ENCODE results near the gene PPFIA3.

GRCh38 chr19:49140951-49141350 lies 21.6 kb downstream of the PPFIA3 start:
- TF ChIP-seq AR (CRISPR knock-in tag; IDR thresholded peaks at IDR 0.05) (no peak), FOXP4 (CRISPR knock-in tag; IDR thresholded peaks at IDR 0.05) (no peak), ZNF219 (CRISPR knock-in tag; IDR thresholded peaks at IDR 0.05; ENCODE audit: borderline replicate concordance) (no peak), MLX (CRISPR knock-in tag; IDR thresholded peaks at IDR 0.05) (no peak), CTCF (IDR thresholded peaks at IDR 0.05) (no peak)
